Measurements from ENCODE around the gene HOXD3.

- TF ChIP-seq NFYB (CRISPR knock-in tag; conservative IDR thresholded peaks at IDR 0.05; ENCODE audit: low read depth) (no peak), JUN (CRISPR knock-in tag; IDR thresholded peaks at IDR 0.05) (no peak), ETV6 (CRISPR knock-in tag; IDR thresholded peaks at IDR 0.05) (no peak), SP1 (CRISPR knock-in tag; conservative IDR thresholded peaks at IDR 0.05) (no peak)
- TF ChIP-seq, protein P1, sequence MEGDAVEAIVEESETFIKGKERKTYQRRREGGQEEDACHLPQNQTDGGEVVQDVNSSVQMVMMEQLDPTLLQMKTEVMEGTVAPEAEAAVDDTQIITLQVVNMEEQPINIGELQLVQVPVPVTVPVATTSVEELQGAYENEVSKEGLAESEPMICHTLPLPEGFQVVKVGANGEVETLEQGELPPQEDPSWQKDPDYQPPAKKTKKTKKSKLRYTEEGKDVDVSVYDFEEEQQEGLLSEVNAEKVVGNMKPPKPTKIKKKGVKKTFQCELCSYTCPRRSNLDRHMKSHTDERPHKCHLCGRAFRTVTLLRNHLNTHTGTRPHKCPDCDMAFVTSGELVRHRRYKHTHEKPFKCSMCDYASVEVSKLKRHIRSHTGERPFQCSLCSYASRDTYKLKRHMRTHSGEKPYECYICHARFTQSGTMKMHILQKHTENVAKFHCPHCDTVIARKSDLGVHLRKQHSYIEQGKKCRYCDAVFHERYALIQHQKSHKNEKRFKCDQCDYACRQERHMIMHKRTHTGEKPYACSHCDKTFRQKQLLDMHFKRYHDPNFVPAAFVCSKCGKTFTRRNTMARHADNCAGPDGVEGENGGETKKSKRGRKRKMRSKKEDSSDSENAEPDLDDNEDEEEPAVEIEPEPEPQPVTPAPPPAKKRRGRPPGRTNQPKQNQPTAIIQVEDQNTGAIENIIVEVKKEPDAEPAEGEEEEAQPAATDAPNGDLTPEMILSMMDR (IDR thresholded peaks at IDR 0.05) = no peak
These were observed 25.6 kb downstream of the HOXD3 start for GRCh38 chr2:176182671-176183070.

All from WTC11 (cell line).